GM21825 (cell line): ENCODE data around the gene ARHGAP21.

ENCODE experiments used
- ATAC-seq: cut with Tn5 transposase; IDR thresholded peaks from one replicate; pipeline ENCODE4 v1.9.1; 2021; ENCODE audit warnings: mild to moderate bottlenecking, moderate library complexity; ENCODE audit not compliant: unreplicated experiment

Gene ARHGAP21

GRCh38 chr10:24722676-24723385 is 856 bp downstream of the ARHGAP21 start:
- ATAC-seq: peak; percentile 18

- ATAC-seq: no peak
Measured at GRCh38 chr10:24722131-24722675, 1.5 kb downstream of the ARHGAP21 start.

GRCh38 chr10:24721229-24722106 is 2.2 kb downstream of the ARHGAP21 start:
- no peak for ATAC-seq

GRCh38 chr10:24720096-24720495 is 3.6 kb downstream of the ARHGAP21 start:
- no peak for ATAC-seq

GRCh38 chr10:24718031-24718855 is 5.4 kb downstream of the ARHGAP21 start:
- ATAC-seq: no peak

- ATAC-seq: no peak
Measured at GRCh38 chr10:24716295-24716694, 7.4 kb downstream of the ARHGAP21 start.

DNA sequence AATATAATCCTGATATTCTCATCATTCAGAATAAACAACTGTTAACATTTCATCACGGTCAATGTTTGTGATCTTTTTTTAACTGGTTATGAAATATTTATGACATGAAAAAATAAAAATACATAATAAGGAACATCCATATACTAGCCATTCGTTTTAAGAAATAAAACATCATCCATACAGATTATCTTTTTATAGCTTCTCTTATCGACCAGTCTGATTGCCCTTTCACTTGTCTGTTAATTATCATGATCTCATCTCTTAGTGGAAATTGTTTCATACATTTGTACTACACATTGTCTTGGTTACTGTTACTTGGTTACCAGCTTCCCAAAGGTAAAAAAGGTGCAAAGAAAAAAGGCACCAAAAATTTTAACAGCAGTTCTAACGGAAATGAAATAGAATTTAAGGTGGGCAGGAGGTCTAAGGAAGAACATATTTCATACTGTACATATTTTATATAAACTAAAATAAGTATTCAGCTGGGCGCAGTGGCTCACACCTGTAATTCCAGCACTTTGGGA is 8.4 kb downstream of the ARHGAP21 start:
- no peak for ATAC-seq

DNA sequence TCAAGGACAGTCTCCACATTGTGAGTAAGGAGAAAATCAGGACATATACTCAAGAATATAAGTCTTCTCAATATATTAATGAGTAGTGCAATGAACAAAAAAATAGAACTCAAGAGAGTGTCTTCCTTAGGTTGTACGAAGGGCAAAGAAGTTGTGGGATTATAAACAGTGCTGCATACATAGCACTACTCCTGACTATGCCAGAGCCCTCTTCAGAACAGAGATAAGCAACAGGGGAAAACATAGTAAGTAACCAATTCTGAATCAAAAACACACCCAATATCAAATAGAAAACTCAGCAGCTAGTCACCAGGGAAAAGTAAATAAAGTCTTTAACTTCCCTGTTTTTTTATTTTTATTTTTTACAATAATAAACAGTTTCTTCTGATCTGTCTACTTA is 10.6 kb downstream of the ARHGAP21 start:
- no peak for ATAC-seq

GRCh38 chr10:24711465-24711864 is 12.2 kb downstream of the ARHGAP21 start:
- ATAC-seq: no peak

DNA sequence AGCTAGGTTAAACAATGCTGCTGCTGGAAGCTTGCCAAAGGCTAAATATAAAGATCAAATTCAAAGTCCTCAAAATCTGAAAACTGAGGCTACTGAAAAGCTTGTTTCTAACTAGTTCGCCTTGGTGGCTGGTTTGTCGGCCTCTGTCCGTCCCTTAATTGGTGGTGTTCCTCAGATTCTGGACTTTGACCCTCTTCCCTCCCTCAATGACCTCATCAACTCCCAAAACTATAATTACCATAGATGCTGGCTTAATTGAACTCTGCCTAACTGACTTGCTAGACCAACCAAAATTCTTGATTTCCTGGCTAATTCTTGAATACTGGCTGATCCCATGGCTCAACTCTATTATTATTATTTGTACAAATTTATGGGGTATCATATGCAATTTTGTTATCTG is 15.6 kb downstream of the ARHGAP21 start:
- no peak for ATAC-seq

- no peak for ATAC-seq
Measured at GRCh38 chr10:24707445-24707844, 16.2 kb downstream of the ARHGAP21 start.

DNA sequence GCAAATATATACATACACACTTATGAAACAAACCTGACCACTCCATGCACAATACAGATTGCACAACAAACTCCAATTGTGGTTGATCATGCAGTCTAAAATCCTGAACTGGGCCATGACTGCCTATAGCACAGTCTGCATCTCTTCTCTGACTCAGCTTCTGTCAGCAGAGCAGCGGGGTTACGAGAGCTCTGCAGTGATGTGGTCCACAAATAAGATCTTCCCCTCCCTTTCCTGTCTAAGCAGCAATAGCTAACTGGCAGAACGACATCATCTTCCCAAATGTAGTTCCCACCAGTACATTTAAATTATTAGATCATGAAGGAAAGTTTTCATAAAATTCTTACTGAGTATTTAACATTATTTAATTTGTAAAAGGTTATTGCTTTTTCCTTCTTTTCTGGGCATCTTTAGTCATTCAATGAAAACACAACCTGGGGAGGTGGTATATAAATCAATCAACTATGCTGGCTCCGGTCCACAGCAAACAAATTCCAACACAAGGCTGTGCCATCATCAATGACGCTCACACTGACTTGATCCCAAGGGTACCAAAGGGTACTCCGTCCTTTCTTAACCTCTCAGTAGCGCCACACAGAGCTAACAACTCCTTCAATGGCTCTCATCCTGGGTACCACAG is 17.1 kb downstream of the ARHGAP21 start:
- peak; percentile 76 for ATAC-seq

- ATAC-seq: no peak
Measured at GRCh38 chr10:24703700-24704099, 20.0 kb downstream of the ARHGAP21 start.

DNA sequence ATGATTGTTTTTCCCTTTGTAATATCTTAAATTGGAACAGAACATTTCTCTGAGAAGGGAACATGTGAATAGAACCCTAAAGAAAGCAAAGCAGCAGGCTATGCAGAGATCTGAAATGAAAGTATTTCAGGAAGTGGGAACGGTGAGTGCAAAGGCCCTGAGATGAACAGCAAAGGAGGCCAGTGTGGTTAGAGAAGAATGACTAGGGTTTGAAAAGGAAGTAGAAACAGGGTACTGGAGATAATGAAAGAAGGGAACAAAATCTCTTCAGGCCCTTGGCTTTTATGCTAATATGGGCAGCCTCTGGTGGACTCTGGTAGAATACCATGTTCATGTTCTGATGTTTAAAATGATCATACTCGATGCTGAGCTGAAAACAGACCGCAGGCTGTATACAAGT is 22.2 kb downstream of the ARHGAP21 start:
- peak; percentile 87 for ATAC-seq

DNA sequence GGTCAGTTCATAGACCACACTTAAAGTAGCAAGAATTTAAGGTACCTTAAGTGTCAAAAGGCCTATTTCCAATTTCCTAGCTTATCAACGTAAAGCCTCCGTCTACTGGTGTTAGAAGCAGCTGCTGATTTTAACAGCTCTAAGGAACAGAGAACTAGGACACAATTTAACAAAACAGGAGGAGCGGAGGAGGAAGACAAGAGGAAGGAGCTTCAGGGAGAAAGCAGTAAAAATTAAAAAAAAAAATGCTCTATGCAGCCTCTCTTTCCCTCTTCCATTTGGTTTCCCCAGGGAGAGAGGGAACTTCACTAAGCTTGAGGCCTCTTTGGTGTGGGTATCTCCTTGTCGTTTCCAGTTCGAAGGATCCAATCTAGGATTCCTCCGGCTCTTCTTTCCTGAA is 22.7 kb downstream of the ARHGAP21 start:
- ATAC-seq: no peak

GRCh38 chr10:24698270-24698669 is 25.4 kb downstream of the ARHGAP21 start:
- ATAC-seq: no peak

- ATAC-seq: no peak
Measured at GRCh38 chr10:24697080-24697479, 26.6 kb downstream of the ARHGAP21 start.

DNA sequence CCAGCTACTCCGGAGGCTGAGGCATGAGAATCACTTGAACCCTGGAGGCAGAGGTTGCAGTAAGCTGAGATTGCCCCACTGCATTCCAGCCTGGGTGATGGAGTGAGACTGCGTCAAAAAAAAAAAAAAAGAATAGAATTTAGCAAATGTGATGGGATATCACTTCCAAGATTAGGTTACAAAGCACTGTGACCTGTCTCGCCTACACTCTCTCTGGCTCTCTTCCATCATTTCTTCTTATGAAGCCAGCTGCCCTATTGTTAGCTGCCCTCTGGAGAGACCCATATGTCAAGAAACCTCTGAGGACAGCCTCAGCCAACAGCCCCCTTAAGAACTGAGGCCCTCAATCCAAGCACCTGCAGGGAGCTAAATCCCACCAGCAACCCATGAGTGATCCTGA is 28.2 kb downstream of the ARHGAP21 start:
- no peak for ATAC-seq

- ATAC-seq: no peak
Measured at GRCh38 chr10:24694086-24694485, 29.6 kb downstream of the ARHGAP21 start.

- ATAC-seq: no peak
Measured at GRCh38 chr10:24690961-24691512, 32.6 kb downstream of the ARHGAP21 start.
